ENCODE measurements around the gene PAPPA2. TPM values are rescaled to one million over a fixed set of nuclear protein-coding genes. Genes with fewer than 3 reads are reported as not detected.
"Not testable (repeated sequence)": the region's sequence is repeated elsewhere in the genome, so short reads cannot be mapped to it uniquely, and the experiment has no call there.

PAPPA2 gene, protein sequence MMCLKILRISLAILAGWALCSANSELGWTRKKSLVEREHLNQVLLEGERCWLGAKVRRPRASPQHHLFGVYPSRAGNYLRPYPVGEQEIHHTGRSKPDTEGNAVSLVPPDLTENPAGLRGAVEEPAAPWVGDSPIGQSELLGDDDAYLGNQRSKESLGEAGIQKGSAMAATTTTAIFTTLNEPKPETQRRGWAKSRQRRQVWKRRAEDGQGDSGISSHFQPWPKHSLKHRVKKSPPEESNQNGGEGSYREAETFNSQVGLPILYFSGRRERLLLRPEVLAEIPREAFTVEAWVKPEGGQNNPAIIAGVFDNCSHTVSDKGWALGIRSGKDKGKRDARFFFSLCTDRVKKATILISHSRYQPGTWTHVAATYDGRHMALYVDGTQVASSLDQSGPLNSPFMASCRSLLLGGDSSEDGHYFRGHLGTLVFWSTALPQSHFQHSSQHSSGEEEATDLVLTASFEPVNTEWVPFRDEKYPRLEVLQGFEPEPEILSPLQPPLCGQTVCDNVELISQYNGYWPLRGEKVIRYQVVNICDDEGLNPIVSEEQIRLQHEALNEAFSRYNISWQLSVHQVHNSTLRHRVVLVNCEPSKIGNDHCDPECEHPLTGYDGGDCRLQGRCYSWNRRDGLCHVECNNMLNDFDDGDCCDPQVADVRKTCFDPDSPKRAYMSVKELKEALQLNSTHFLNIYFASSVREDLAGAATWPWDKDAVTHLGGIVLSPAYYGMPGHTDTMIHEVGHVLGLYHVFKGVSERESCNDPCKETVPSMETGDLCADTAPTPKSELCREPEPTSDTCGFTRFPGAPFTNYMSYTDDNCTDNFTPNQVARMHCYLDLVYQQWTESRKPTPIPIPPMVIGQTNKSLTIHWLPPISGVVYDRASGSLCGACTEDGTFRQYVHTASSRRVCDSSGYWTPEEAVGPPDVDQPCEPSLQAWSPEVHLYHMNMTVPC (N-terminal part only)
- 6.1 TPM for total RNA-seq

DNA sequence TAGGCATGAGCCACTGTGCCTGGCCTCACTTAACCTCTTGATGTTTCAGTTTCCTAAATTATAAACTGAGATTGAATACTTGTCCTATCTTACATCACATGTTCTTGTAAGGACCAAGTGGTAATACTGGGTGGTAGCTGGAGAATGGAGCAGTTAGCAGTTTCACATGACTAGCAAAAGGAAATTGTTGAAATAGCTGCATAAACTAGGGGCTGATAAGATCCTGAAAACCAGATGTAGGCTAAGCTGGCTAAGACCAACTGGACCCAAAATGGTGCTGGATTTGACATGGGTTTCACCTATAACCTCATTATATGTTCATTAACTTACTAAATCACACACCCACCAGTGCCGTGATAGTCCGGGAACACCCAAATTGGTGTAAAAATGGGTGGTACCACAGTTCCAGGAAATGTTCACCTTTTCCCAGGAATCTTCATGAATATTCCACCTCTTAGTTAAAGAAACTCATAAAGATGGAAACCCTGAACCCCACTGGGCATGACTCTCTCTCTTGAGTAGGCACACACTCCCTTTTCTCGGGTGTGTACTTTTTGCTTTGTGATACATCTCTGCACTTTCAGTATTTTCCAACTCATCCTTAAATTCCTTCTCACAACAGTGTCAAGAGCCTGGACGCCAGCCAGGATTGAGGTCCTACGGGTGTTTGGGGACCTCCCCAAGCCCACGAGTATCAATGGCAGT, at the start of gene PAPPA2:
Gene PAPPA2 (plus strand): TSS at position 502 of the 705 bp plus-strand sequence. CDS start 93,148 bp downstream, outside the sequence.
- no peak for FAIRE-seq

DNA sequence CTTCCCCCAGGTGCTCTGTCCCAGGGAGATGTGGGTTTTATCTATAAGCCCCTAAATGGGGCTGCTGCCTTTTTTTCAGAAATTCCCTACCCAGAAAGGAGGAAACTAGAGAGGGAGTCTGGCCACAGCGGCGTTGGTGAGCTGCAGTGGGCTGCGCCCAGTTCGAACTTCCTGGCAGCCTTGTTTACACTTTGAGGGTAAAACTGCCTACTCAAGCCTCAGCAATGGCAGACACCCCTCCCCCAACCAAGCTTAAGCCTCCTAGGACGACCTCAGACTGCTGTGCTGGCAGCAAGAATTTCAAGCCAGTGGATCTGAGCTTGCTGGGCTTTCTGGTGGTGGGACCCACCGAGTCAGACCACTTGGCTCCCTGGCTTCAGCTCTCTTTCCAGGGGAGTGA, 46.2 kb upstream of the PAPPA2 start:
- no peak for DNase-seq (ENCODE audit: low spot score in 2 of 2)
- no peak for FAIRE-seq

More for the DNA sequence above, at the start of gene PAPPA2:
- no peak for DNase-seq (ENCODE audit: low spot score in 2 of 2)

DNA sequence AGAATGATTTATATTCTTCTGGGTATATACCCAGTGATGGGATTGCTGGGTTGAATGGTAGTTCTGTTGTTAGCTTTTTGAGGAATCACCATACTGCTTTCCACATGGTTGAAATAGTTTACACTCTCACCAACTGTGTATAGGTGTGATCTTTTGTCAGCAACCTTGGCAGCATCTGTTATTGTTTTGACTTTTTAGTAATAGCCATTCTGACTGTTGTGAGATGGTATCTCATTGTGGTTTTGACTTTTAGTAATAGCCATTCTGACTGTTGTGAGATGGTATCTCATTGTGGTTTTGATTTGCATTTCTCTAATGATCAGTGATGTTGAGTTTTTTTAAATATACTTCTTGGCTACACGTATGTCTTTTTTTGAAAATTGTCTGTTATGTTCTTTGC, 43.4 kb upstream of the PAPPA2 start:
- DNase-seq (ENCODE audit: low spot score in 2 of 2); FAIRE-seq: not testable (repeated sequence)

DNA sequence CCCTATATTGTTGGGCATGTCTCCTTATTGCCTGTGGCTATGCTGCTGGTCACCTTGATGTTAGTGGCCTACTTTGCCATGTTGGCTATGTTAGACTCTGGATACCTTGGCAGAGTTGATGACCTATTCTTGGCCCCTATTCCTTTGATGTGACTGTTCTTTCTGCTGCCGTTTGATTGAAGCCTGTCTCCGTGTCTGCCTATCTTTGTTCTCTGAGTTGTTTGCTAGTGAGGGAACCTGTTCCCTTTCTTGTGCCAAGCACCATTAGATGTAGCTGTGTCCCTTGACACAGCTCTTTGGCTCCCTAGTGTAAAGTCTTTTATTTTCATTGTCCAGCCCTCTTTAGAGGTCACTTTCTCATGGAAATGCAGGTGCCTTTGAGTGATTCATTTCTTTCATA, 28.7 kb upstream of the PAPPA2 start:
- DNase-seq (ENCODE audit: low spot score in 2 of 2) (no peak), FAIRE-seq (no peak)

DNA sequence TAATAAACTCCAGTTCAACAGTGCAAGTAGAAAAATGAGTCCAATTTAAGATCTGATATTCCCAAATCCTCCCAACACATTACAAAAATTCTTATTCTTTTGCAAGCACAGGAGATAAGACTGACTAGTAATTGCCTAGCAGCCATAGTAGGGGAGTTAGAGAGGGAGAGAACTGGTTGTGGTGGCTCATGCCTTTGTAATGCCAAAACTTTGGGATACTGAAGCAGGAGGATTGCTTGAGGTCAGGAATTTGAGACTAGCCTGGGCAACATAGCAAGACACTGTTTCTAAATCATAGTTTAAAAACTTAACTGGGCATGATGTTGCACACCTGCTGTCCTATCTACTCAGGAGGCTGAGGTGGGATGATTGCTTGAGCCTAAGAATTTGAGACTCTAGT, 26.7 kb upstream of the PAPPA2 start:
- DNase-seq (ENCODE audit: low spot score in 2 of 2) = no peak
- FAIRE-seq = no peak

DNA sequence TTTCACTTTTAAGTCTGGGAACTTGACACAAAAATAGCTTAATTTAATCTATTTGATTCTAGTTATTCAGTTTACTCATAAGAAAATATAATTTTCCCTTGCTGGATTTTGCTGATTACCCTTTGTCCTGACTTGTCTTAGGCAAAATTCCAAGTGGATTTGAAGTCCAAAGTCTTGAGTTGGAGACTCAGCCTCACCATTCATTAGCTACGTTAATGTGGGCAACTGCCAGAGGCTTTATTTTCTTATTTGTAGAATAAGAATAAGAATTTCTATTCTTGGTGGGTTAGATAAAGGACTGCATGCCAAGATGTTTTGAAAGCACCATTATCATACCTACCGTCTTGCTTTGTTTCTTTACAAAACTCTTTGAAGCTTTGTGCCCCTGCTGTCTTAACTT, 22.8 kb upstream of the PAPPA2 start:
- FAIRE-seq = no peak
- no peak for DNase-seq (ENCODE audit: low spot score in 2 of 2)

DNA sequence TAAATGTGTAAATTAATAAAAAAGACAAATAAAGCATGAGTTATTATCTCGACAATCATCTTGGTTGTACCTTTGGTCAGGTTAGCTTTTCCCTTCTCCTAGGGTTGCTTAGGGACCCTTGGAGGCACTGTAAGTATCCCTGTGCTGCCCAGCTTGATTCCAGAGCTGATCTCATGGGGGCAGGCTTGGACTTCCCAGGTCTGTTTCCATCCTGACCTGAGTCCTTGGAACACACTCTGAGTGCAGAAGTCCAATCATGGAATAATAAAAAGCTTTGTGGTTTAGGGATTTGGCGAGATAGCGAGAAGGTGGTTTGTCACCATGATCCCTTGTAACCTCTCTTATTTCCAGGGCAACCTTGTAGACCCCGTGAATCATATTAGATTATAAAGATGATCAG, 18.7 kb upstream of the PAPPA2 start:
- FAIRE-seq = no peak
- no peak for DNase-seq (ENCODE audit: low spot score in 2 of 2)

DNA sequence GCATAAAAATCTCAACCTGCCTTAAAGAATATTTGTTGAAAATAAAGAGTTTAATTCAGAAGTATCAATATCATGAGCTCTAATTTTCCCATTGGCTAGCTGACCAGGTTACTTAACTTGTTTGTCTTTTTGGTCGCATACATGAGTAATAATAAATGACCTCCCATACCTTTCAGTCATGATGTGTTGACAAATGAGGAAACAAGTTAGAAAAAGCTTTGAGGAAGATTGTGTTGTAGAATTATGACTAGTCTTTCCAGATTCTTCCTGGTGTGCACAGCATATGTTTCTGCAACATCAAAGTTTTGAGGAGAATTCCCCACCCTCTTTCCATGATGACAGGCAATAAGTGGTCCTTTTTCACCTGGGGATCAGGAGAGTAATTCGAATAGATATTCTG, 17.6 kb upstream of the PAPPA2 start:
- FAIRE-seq (no peak), DNase-seq (ENCODE audit: low spot score in 2 of 2) (no peak)

DNA sequence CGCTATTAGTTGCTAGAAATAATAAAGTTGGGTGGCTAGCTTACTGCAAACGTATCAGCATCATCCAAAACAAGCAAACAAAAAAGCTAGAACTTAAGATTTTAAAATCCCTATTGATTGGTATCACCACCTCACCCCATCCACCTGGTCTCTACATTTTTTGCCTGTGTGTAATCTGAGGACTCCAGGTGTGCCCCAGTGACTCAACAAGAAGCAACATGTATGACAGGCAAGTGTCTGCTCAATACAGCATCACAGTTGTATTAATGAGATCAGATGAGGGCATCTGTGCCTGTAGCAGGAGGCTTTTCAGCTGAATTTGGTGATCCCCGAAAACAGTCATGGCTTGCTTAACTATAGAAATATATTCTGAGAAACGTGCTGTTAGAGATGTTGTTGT, 14.6 kb upstream of the PAPPA2 start:
- FAIRE-seq = no peak

DNA sequence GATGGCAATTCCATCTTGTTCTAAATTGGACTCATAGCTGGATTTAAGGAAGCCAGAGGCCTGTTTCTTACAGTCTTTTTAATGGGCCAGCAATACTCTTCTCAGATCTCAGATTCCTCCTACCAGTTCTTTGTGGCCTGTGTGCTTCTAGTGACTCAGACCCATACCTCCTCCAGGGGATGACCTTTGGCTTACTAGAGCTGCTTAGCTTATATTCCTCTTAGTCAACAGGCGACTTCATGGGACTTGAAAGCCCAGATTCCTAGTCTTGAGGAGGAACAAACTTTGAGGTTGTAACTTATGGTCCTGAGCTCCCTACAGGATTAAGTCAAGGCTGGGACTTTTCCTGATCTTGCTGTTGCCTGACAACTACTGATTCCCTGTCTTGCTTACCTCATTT, 12.4 kb upstream of the PAPPA2 start:
- no peak for FAIRE-seq
- DNase-seq (ENCODE audit: low spot score in 2 of 2) = no peak

More for the DNA sequence above, 14.6 kb upstream of the PAPPA2 start:
- DNase-seq (ENCODE audit: low spot score in 2 of 2) = no peak

DNA sequence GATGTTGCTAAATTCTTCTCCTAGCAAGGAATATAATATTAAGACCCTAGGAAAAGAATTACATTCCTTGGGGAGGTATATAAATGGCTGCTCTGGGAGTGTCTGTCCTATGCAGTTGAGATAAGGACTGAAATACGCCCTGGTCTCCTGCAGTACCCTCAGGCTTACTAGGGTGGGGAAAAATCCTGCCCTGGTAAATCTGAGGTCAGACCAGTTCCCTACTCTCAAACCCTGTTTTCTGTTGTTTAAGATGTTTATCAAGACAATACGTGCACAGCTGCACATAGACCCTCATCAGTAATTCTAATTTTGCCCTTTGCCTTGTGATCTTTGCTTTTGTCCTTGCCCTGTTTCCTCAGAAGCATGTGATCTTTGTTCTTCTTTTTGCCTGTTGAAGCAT, 11.2 kb upstream of the PAPPA2 start:
- DNase-seq (ENCODE audit: low spot score in 2 of 2); FAIRE-seq: not testable (repeated sequence)

DNA sequence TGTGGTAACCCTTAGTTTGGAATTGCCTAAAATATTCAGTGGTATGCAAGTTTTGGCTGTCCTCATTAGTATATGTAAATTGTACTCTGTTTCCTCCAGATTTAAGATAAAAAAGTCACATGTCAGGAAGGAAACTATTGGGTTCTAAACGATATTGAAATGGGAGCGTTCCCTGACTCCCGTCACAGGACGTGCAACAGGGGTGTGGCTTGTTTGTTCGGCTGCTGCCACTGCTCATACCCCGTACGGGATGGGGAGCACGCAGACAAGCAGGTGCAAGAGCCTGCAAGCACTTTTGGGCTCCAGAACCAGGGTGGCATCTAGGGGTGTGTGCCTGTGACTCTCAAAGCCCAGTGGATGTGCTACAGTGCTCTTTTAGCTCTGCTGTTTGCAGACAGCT, 6.2 kb upstream of the PAPPA2 start:
- DNase-seq (ENCODE audit: low spot score in 2 of 2) = no peak
- FAIRE-seq = no peak

DNA sequence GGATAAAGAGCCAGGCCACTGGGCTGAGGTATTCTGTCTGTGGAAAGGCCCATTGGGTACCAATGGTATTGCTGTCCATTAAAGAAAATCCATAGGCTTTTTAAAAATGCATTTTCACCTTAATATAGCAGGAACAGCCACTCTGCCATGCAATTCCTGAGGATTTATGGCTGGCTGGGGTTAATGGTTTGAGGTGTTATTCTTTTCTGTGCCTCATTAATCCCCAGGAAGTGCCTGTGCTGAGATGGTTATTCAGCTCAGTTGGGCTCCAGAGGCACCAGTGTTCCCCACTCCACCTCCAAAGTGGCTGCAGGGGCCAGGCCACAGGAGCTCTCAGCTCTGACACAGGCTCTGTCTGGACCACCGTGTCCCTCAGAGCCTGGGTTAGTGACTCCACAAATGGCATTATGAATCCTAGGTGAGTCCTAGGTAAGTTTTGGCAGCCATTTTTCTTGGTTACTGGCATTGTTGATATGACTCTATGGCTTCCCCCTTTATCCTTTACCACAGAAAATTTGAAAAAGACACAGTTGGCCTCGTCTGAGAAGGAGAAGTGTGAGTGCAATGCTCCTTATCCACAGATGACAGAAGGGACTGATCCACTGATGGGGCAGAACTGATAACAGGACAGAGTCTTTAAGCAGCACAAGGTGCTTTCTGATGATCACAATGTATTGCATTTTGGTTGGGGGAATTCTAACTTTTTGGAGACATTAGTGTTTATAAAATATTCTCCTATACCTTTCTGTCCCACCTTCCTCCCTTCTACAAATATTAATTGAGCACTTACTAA, 2.2 kb upstream of the PAPPA2 start:
- FAIRE-seq (no peak), DNase-seq (ENCODE audit: low spot score in 2 of 2) (no peak)

DNA sequence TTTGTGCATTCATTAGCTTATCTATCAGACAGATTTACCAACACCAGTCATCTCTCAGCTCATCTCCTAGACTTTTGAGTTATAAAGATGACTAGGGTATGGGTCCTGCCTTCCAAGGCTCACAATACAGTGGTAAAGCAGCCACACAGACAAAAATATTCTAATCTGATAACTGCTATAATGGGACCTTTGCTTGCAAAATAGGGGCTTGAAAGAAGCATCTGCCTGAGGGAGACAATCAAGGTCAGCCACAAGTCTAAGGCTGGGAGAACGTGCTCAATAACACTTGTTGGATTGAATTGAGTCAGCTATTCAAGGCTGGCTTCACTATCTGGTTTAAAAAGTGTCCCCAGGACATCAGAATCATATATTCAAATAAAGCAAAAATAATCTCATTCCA, 1.4 kb upstream of the PAPPA2 start:
- DNase-seq (ENCODE audit: low spot score in 2 of 2) (no peak), FAIRE-seq (no peak)

DNA sequence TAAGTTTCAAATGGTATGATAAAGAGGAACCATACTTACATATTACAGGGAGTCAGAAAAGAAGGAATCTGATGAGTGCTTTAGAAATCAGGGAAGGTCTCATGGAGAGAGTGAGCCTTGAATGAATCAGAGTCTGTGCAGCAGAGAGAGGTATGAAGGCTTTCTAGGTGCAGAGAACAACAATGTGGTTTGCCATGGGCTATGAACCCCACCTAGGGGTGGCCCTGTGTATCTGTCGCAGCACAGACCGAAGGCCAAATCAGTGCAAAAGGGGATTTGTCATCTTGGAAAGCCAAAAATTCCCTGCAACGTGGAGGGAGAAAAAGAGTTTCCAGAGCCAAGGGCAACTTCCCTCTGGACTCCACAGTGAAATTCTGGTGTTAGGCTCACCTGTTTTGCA, 3.5 kb downstream of the PAPPA2 start:
- DNase-seq (ENCODE audit: low spot score in 2 of 2) = no peak
- no peak for FAIRE-seq

DNA sequence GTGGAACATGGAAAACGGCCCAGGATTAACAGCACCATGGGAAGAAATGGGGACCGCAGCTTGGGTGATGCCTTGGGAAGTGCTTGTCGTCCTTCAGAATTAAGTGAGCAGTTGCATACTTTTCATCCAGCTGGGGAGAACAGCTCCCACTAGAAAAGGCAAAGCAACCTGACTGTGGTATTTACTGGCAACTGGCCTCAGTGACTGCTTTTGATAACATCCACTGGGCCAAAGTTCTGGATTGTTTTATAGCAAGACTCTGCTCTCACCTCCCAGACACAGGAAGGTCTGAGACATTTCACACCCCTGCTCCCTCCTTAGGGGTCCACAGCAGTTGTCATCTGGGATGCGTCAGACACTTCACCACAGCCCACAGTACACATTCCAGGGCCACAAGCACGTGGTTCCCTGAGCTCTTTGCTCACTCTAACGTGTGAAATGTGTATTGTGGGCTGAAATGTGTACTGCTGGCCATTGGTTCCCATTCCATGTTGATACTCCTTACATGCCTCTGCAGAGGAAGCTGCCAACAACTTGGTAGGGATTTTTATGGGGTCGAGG, 6.6 kb downstream of the PAPPA2 start:
- DNase-seq (ENCODE audit: low spot score in 2 of 2) (no peak), FAIRE-seq (no peak)

DNA sequence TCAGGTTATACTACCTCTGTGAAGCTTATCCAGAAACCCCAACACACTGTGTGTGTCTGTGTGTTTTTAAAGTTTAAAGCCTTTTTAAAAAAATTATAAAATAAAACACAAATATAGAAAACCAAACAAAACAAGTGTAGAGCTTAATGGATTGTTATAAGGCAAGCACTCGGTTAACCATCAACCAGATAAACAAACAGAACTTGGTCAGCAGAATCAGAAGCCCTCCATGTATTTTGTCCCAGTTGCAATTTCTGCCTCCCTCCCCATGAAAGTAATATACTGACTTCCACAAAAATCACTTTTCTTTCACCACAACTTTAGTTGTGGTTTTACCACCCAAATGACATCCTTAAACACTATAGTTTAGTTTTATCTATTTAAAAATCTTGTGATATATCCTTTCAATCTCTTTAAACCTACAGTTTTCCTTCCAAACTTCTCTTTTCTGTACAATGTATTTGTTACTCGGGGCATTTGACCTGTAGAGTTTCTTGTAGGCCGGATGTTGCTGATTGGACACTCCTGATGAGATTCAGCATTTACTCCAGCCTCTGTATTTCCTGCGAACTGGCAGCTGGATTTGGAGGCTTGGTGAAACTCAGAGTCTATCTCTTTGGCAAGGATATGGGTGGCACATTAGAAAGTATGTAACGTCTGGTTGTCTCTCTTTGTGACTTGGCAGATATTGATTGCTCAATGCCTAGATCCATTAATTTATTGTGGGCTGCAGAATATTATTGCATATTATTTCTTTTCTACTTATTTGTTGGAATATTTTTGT, 8.6 kb downstream of the PAPPA2 start:
- DNase-seq (ENCODE audit: low spot score in 2 of 2) (no peak), FAIRE-seq (no peak)

DNA sequence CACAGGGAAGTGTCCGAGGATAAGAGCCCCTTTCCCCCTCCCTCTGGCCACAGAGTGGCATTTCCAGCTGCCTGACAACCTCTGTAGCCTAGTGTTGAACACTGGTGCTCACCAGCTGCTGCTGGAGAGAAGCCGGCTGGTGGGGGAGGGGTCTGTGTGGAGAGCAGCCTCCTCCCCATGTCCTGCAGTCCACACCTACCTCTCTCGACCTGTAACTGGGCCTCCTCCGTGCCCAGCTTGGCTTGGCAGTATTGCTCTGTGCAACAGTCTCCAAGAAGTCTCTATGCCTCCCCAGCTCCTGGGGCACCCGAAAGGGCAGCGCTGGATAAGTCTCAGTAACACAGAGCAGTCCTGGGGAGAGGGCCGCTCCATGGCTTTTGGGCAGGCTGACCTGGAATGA, 17.0 kb downstream of the PAPPA2 start:
- no peak for DNase-seq (ENCODE audit: low spot score in 2 of 2)

DNA sequence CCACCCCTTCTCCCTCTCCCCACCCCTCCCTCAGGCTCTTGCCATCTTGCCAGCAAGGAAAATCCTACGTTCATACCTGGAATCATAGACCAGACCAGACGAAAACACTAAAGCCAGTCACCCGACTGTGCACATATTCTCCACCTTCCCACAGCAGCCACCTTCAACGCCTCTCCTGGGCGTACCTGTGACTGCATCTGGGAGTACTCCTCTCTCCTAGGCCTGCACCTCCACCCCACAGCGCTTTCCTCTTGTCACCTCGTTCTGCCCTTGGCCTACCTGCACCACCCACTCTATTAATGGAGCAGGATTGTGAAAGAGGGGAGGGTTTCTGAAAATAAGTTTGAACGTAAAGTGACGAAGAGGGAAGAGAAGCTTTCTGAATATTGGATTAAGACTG, 17.8 kb downstream of the PAPPA2 start:
- no peak for DNase-seq (ENCODE audit: low spot score in 2 of 2)
- FAIRE-seq = no peak

More for the DNA sequence above, 17.0 kb downstream of the PAPPA2 start:
- no peak for FAIRE-seq

Measured in frontal cortex (tissue), 4 donors.